Calu3 (cell line): ENCODE measurements around the gene MYO3B. TPM values are rescaled to one million over a fixed set of nuclear protein-coding genes. Genes with fewer than 3 reads are reported as not detected.

Experiments
- BruUV-seq: library from RNA; stranded (reverse); fragments of 400-500 nt; replicated peaks from 2 replicates; lab custom pipeline; 2021; lab: Mats Ljungman, UMichigan
- CTCF ChIA-PET: fragments of 300-600 bp; sonication (Branson Sonifier 250); formaldehyde crosslinking; loops from one replicate; lab custom pipeline; 2022; ENCODE audit warnings: antibody characterized with exemption; lab: Charles Lee
- DNase-seq: peaks from one replicate; pipeline ENCODE4 v3.0.0; 2022
- H3K27ac Mint-ChIP-seq: one replicate; pipeline ENCODE4 v1.8.0; 2022; ENCODE audit warnings: mixed read lengths; ENCODE audit not compliant: unreplicated experiment
- H3K27me3 Mint-ChIP-seq: one replicate; pipeline ENCODE4 v1.8.0; 2022; ENCODE audit warnings: mixed read lengths; ENCODE audit not compliant: unreplicated experiment
- H3K36me3 Mint-ChIP-seq: one replicate; pipeline ENCODE4 v1.8.0; 2022; ENCODE audit warnings: mild to moderate bottlenecking, moderate library complexity, mixed read lengths; ENCODE audit not compliant: insufficient read depth, unreplicated experiment
- H3K4me1 Mint-ChIP-seq: one replicate; pipeline ENCODE4 v1.8.0; 2022; ENCODE audit warnings: mild to moderate bottlenecking, low read depth, mixed read lengths; ENCODE audit not compliant: unreplicated experiment
- H3K4me3 Mint-ChIP-seq: one replicate; pipeline ENCODE4 v1.8.0; 2022; ENCODE audit warnings: mild to moderate bottlenecking, low read depth, moderate library complexity, mixed read lengths; ENCODE audit not compliant: unreplicated experiment
- H3K9me3 Mint-ChIP-seq: one replicate; pipeline ENCODE4 v1.8.0; 2022; ENCODE audit warnings: low read depth, mixed read lengths; ENCODE audit not compliant: unreplicated experiment
- intact Hi-C: fragments of 100-400 bp; cut with micrococcal nuclease; formaldehyde crosslinking; loops from one replicate; pipeline ENCODE4 v1.10.0; 2022; ENCODE audit not compliant: unreplicated experiment
- total RNA-seq: library from RNA; stranded (reverse); gene quantifications from 2 replicates; pipeline ENCODE4 v1.2.3, GENCODE V29; 2022
- TF ChIP-seq, protein P1 (sequence below): fragments of 200-600 bp; IDR thresholded peaks from one replicate; pipeline ENCODE4 v1.8.0; 2022; ENCODE audit warnings: antibody characterized with exemption; ENCODE audit not compliant: unreplicated experiment

Gene MYO3B
- total RNA-seq, 1 experiment from 2014 or later: 5.0 TPM

DNA sequence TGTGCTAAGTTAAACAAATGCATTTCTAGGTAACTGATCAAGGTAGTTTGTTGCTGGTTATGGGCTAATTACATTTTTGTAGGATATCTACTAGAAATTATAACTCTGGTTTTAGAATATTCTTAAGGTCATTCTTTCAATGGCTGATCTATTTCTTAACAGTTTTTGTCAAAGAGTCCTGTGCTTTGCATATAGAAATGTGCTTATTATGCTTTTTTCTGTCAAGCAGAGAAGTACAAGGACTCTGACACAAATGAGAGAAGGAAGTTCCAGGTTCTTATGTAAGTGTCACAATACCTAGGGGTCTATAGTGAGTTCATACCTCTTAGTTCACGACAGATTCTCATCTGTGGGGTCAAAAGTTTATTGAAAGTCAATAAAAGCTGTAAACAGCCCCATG lies 88.4 kb downstream of the MYO3B start:
- peaks cover 2% of the 10 kb centered on the region for H3K9me3 Mint-ChIP-seq
- CTCF ChIA-PET: no interaction called here
- BruUV-seq: no TSS peak
- no peaks in the 10 kb centered on the region for H3K36me3 Mint-ChIP-seq
- intact Hi-C loops: no loop called here
- H3K4me3 Mint-ChIP-seq: no peak overlapping the region
- no peaks in the 10 kb centered on the region for H3K4me1 Mint-ChIP-seq
- no peak overlapping the region for H3K27ac Mint-ChIP-seq
- TF ChIP-seq, protein P1, sequence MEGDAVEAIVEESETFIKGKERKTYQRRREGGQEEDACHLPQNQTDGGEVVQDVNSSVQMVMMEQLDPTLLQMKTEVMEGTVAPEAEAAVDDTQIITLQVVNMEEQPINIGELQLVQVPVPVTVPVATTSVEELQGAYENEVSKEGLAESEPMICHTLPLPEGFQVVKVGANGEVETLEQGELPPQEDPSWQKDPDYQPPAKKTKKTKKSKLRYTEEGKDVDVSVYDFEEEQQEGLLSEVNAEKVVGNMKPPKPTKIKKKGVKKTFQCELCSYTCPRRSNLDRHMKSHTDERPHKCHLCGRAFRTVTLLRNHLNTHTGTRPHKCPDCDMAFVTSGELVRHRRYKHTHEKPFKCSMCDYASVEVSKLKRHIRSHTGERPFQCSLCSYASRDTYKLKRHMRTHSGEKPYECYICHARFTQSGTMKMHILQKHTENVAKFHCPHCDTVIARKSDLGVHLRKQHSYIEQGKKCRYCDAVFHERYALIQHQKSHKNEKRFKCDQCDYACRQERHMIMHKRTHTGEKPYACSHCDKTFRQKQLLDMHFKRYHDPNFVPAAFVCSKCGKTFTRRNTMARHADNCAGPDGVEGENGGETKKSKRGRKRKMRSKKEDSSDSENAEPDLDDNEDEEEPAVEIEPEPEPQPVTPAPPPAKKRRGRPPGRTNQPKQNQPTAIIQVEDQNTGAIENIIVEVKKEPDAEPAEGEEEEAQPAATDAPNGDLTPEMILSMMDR: no peak
- no peak for DNase-seq
- no peaks in the 10 kb centered on the region for H3K27me3 Mint-ChIP-seq

DNA sequence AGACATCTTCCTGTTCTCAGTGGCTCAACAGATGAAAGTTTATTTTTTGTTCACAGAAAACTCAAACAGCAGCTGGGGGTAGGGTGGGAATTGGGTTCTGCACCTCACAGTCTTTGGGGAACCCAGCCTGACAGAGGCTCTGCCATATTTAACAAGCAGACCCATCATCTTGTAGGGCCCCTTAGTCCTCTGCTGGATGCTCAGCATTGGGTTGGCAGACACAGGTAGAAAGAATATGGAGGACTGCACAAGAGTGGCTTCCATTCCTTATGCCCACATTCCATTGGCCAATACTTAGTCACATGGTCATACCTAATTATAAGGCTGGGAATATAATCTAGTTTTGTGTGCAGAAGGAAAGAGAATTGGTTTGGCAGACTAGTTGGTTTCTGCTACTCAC lies 89.1 kb downstream of the MYO3B start:
- BruUV-seq: no TSS peak
- intact Hi-C loops: no loop called here
- CTCF ChIA-PET: no interaction called here

DNA sequence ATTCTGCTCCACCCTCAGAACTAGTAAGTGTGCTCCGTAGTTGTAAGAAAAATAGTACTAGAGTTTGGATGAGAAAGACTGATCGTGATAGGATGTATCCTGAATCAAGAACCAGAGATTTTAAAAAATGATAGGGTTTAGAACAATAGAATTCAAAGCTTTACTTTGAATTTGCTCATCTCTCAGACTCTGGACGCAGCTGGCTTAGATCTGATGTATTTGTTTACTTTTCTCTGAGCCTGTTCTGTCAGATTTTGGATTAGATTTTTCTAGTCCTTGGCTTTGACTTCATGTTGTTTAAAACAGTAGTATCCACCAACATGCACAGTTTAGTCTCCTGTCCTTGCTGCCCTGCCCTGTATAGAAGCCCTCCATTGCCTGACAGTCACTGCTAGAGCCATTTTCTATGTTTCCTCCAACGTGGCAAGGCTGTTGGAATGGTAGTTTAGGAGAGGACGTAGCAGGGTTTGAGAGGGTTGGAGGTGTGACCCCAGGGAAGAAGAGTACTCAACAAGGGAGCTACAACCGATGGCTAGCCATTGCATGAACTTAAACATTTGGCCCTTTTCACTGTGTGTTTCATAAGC lies 92.4 kb downstream of the MYO3B start:
- H3K4me1 Mint-ChIP-seq: no peaks in the 10 kb centered on the region
- H3K27ac Mint-ChIP-seq: no peak overlapping the region
- H3K9me3 Mint-ChIP-seq: no peaks in the 10 kb centered on the region
- CTCF ChIA-PET: interaction anchor here (0.5 kb wide), 1 partner anchor 192 kb away, joined by 3 read pairs; no protein-coding TSS in a partner anchor
- TF ChIP-seq, protein P1: no peak
- H3K36me3 Mint-ChIP-seq: no peaks in the 10 kb centered on the region
- no peak overlapping the region for H3K4me3 Mint-ChIP-seq
- intact Hi-C loops: no loop called here
- no peak for DNase-seq
- peaks cover 7% of the 10 kb centered on the region for H3K27me3 Mint-ChIP-seq
- BruUV-seq: no TSS peak

More for the DNA sequence above, 89.1 kb downstream of the MYO3B start:
- H3K9me3 Mint-ChIP-seq: peaks cover 2% of the 10 kb centered on the region
- no peak overlapping the region for H3K27ac Mint-ChIP-seq
- H3K36me3 Mint-ChIP-seq: no peaks in the 10 kb centered on the region
- no peak for DNase-seq
- H3K27me3 Mint-ChIP-seq: no peaks in the 10 kb centered on the region
- TF ChIP-seq, protein P1: no peak
- no peak overlapping the region for H3K4me3 Mint-ChIP-seq
- H3K4me1 Mint-ChIP-seq: no peaks in the 10 kb centered on the region

DNA sequence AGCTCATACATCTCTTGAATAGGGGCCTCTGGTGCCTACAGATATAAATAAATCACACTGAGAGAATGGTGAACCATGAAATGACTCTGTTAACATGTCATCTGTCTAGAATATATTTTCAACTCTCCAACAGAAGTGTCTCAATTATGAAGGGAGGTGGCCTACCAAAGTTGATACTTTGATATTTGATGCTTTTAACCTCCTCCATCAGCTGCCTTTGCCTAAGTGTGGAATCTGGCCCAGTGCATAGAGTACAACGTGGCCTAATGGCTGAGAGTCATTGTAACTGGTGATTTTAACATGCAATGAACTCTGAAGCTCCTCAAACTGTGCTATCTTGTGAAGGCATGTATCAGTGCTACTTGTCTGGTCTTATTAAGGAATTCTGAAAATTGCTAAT lies 93.4 kb downstream of the MYO3B start:
- BruUV-seq: no TSS peak

More for the DNA sequence above, 93.4 kb downstream of the MYO3B start:
- H3K27ac Mint-ChIP-seq: no peak overlapping the region
- no peaks in the 10 kb centered on the region for H3K4me1 Mint-ChIP-seq
- no peaks in the 10 kb centered on the region for H3K36me3 Mint-ChIP-seq
- H3K4me3 Mint-ChIP-seq: no peak overlapping the region
- DNase-seq: no peak
- CTCF ChIA-PET: interaction anchor here (0.7 kb wide), 1 partner anchor 444 kb away, joined by 3 read pairs; the partner anchor contains the start of gene UBR3
- H3K27me3 Mint-ChIP-seq: peaks cover 7% of the 10 kb centered on the region
- intact Hi-C loops: no loop called here
- no peaks in the 10 kb centered on the region for H3K9me3 Mint-ChIP-seq
- TF ChIP-seq, protein P1: no peak
